GM21367 (cell line): ENCODE data around the gene ITGAL.
A peak's percentile ranks its signal among the peaks of the same experiment; 100 is the strongest.
"Not testable (repeated sequence)": the region's sequence is repeated elsewhere in the genome, so short reads cannot be mapped to it uniquely, and the experiment has no call there.

ENCODE experiments used
- ATAC-seq: cut with Tn5 transposase; IDR thresholded peaks from one replicate; pipeline ENCODE4 v1.9.1; 2021; ENCODE audit not compliant: unreplicated experiment

The ITGAL gene

GRCh38 chr16:30526137-30526822 is 53.7 kb downstream of the ITGAL start, which contains the start of gene ZNF768:
TSS of gene ZNF768 (minus strand) at chr16:30526566. CDS start at chr16:30526413, 153 bp downstream.
- no peak for ATAC-seq

GRCh38 chr16:30526823-30527634 is 54.5 kb downstream of the ITGAL start:
- ATAC-seq: peak; percentile 74

- no peak for ATAC-seq
These were observed 55.2 kb downstream of the ITGAL start for GRCh38 chr16:30527635-30528178.

DNA sequence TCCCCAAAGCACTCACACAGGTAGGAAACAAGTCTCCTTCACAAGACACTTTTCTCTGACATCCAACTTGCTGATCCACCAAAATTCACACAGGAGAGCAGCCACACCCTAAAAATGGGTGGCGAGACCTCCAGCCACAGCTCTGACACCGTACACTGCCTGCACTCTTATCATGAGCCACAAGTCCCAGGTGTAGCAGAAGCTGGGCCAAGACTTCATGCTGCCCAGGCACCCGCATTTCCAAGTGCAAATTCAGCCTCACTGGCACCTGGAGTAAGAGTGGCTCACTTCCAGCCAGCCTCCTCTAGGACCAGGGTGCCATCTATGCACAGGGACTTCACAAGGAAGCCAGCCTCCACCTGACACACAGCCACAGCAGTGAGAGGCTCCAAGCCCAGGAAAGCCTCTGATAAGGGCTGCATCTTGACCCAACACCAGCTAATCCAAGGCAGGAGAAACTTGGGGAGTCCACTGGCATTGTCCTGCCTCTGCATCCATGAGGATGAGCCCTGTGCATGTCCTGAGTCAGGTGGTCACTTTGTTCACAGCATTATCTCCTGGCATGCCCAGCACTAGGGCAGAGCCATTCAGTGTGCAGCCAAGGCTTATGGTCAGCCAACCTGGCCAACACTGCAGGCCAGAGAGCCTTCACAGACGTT is 56.4 kb downstream of the ITGAL start:
- no peak for ATAC-seq

DNA sequence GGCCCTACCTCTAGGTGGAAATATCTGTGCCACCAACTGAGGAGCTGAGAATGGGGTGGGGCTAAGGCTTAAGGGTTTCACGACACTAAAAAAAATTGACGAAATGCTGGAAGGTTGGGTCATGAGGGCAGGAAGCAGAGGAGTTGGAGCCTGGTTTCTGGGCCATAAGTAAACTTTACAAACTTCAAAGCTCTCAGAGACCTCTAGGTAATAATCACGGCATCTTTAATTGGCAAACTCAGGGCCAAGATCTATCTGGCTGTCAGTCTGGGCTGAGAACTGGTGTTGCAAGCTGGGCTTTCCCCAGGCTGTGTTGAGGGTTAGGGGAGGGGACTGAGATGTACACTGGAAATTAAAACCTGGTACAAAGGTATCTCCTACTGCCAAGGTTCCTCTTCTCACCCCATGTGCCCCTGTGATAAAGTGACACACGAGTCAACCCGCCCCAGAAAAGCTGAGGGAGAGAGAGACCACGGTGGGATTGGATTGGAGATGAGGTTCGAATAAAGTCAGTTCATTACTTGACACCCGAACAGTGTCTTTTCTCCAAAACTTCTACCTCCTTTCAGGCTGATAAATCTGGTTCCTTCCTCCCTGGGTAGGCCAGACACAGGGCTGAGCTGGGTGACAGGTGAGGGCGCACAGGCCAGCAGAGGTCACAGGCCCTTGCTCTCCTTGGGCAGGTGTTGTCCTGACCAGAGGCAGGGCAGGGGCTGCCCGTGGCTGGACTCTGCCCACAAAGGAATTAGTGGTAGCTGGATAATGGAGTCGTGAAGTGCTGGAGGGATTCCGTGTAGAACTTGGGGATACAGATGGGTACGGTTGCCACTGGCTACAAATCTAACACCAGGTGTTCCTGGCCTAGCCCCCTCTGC is 57.9 kb downstream of the ITGAL start:
- no peak for ATAC-seq

- ATAC-seq: no peak
These were observed 60.0 kb downstream of the ITGAL start for GRCh38 chr16:30532285-30533145.

GRCh38 chr16:30533146-30533522 is 60.6 kb downstream of the ITGAL start:
- ATAC-seq: no peak

DNA sequence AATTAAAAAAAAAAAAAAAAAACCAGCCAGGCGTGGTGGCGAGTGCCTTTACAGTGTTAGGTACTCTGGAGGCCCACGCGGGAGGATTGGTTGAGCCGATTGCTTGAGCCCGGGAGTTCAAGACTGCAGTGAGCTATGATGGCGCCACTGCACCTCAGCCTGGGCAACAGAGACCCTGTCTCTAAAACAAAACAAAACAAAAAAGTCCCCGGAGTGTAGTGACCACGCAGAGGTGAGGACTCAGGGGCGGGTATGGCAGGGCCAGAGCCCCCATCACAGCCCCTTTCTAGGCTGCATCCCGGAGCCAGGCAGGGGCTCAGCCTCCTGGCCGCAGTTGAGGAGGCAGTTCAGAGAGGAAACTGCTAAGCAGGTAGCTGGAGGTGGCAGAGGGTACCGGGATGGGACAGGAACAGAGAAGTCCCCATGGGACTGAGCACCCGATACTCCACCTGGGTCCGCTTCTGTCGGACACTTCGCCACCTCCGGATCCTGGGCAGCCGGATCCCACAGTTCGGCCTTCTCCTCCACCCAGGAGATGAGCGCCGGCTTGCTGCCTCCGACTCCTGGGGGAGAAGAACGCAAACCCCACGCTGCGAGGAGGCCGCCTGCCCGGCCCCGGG is 61.3 kb downstream of the ITGAL start:
- no peak for ATAC-seq

- peak; percentile 42 for ATAC-seq
These were observed 62.0 kb downstream of the ITGAL start, which contains the start of gene ZNF747 for GRCh38 chr16:30534368-30535105. TSS of gene ZNF747 (minus strand) at chr16:30534858. CDS start at chr16:30534679, 179 bp downstream.

GRCh38 chr16:30535106-30535776 is 62.7 kb downstream of the ITGAL start:
- ATAC-seq: no peak

GRCh38 chr16:30535777-30536190 is 63.2 kb downstream of the ITGAL start:
- ATAC-seq: peak; percentile 45

DNA sequence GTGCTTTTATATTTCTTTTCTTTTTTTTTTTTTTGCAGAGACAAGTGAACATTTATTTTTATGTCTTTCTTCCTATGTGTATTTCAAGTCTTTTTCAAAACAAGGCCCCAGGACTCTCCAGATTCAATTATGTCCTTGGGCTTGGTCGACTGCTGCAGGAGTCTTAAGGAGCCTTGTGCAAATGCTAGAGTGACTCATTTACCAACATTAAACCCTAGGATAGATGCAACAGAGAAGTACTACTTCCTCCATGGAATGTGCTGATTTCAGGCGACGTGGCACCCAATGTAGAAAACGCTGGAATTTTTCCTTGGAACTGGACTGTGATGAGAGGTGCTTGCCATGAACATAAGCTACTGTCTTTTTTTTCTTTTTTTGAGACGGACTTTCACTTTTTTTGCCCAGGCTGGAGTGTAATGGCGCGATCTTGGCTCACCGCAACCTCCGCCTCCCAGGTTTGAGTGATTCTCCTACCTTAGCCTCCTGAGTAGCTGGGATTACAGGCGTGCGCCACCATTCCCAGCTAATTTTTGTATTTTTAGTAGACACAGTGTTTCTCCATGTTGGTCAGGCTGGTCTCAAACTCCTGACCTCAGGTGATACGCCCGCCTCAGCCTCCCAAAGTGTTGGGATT is 64.0 kb downstream of the ITGAL start:
- not testable (repeated sequence) for ATAC-seq

DNA sequence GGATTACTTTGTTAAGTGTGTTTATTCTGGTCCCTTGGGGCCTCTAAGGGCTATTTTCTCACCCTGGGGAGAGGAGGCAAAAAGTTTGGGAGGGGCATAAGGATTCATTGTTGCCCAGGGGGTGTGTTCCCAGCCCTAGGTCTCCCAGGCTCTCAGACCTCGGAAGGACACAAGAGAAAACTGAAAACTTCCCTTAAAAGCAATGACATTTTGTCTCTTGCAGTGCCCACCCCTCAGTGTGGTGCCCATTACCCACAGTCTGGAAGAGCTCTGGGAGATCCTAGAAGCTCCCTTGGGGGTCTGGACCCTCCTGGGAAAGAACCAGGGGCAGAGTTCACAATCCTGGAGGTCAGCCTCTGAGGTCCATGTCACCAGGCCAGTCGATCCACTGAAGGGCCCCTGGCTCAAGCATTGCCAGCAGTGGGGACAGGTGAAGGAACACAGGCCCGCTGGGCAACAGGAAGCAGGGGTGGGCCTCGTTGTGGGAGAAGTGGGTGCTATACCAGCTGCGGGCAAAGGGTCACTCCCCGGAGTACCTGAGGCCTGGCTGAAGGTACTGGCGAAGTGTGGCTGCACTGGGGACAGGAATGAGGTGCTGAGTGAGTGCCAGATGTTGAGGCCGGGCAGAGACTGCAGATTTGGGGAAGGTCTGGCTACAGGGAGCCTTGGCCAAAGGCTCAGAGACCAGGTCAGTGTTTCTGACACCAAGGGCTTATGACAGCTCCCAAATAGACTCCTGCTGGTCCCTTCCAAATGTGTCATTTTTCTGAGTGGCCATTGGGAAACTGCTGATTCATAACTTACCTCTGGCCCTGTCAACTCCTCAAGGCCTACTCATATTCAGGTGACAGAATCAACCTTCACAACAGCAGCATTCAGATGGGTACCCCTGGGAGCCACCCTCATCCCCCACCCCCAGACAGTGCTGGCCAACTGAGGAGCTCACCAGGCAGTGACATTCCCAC is 66.7 kb downstream of the ITGAL start:
- no peak for ATAC-seq

GRCh38 chr16:30539986-30540526 is 67.5 kb downstream of the ITGAL start:
- ATAC-seq: not testable (repeated sequence)

GRCh38 chr16:30540916-30541464 is 68.4 kb downstream of the ITGAL start:
- not testable (repeated sequence) for ATAC-seq
